ENCODE data around the gene FERMT3. TPM values are rescaled to one million over a fixed set of nuclear protein-coding genes. Genes with fewer than 3 reads are reported as not detected.

Gene FERMT3
- total and polyA plus RNA-seq, 2 of the 13 experiments (the other 11 are each of a cell fraction or from before 2014, with no cell fraction given) = 0.29 TPM; not detected in 1

DNA sequence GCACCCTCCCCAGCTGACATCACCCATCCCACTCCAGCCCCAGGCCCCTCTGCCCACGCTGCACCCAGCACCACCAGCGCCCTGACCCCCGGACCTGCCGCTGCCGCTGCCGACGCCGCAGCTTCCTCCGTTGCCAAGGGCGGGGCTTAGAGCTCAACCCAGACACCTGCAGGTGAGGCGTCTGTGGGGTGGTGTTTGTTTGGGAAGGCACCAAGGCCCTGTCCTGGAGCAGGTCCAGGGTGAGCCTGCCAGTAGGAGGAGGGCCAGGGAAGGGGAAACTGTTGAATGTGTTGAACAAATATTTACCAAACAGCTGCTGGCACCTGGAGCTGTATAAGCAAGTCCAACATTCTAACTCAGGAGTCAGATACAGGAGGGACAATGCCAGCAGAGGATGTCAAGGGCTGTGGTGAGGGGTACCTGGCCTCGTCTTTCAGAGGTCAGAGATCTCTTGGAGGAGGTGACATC lies 31.0 kb downstream of the FERMT3 start (continued):
- TF ChIP-seq CSRNP1 (CRISPR knock-in tag; IDR thresholded peaks at IDR 0.05) = no peak
- TF ChIP-seq GATAD1 (CRISPR knock-in tag; IDR thresholded peaks at IDR 0.05) = peak; percentile 52
- TF ChIP-seq, protein P1, sequence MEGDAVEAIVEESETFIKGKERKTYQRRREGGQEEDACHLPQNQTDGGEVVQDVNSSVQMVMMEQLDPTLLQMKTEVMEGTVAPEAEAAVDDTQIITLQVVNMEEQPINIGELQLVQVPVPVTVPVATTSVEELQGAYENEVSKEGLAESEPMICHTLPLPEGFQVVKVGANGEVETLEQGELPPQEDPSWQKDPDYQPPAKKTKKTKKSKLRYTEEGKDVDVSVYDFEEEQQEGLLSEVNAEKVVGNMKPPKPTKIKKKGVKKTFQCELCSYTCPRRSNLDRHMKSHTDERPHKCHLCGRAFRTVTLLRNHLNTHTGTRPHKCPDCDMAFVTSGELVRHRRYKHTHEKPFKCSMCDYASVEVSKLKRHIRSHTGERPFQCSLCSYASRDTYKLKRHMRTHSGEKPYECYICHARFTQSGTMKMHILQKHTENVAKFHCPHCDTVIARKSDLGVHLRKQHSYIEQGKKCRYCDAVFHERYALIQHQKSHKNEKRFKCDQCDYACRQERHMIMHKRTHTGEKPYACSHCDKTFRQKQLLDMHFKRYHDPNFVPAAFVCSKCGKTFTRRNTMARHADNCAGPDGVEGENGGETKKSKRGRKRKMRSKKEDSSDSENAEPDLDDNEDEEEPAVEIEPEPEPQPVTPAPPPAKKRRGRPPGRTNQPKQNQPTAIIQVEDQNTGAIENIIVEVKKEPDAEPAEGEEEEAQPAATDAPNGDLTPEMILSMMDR (CRISPR knock-in tag; IDR thresholded peaks at IDR 0.05) = peak; percentile 36; the same call in 1 of the 2 replicates
- TF ChIP-seq HOXA9 (CRISPR knock-in tag; IDR thresholded peaks at IDR 0.05; ENCODE audit: borderline replicate concordance) = peak; percentile 51; the same call in 1 of the 2 replicates
- no peak for TF ChIP-seq ZNF720 (CRISPR knock-in tag; IDR thresholded peaks at IDR 0.05)
- no peak for TF ChIP-seq ZNF326 (CRISPR knock-in tag; IDR thresholded peaks at IDR 0.05; ENCODE audit: borderline replicate concordance)
- TF ChIP-seq PLRG1 (conservative IDR thresholded peaks at IDR 0.05) = no peak
- TF ChIP-seq ZNF652 (CRISPR knock-in tag; IDR thresholded peaks at IDR 0.05; ENCODE audit: borderline replicate concordance, low read depth) = no peak
- TF ChIP-seq RBM22 (optimal IDR thresholded peaks at IDR 0.05; ENCODE audit: low read length) = no peak
- no peak for TF ChIP-seq HOMEZ (CRISPR knock-in tag; IDR thresholded peaks at IDR 0.05; ENCODE audit: low read depth)
- no peak for TF ChIP-seq ZNF234 (CRISPR knock-in tag; conservative IDR thresholded peaks at IDR 0.05)
- 0 out of 4 replicates have a peak, but pooled peaks of 1 of the 2 experiments have one; percentile 10 for TF ChIP-seq EP300 (IDR thresholded peaks at IDR 0.05; ENCODE audit: low read depth in 2 of 2, low read length in 2 of 2)
- TF ChIP-seq EP300 (CRISPR knock-in tag; IDR thresholded peaks at IDR 0.05; ENCODE audit: borderline replicate concordance) = no peak
- no peak for TF ChIP-seq TSC22D2 (CRISPR knock-in tag; IDR thresholded peaks at IDR 0.05; ENCODE audit: borderline replicate concordance)
- TF ChIP-seq SP140L (CRISPR knock-in tag; IDR thresholded peaks at IDR 0.05; ENCODE audit: borderline replicate concordance) = no peak
- TF ChIP-seq SKI (IDR thresholded peaks at IDR 0.05; ENCODE audit: partially characterized antibody) = peak; percentile 92
- peak; percentile 74; the same call in 1 of the 2 replicates for TF ChIP-seq ZNF331 (CRISPR knock-in tag; IDR thresholded peaks at IDR 0.05)
- TF ChIP-seq ZNF589 (CRISPR knock-in tag; conservative IDR thresholded peaks at IDR 0.05) = peak; percentile 52; the same call in 1 of the 2 replicates
- peak; percentile 97 for TF ChIP-seq TBX2 (CRISPR knock-in tag; IDR thresholded peaks at IDR 0.05; ENCODE audit: borderline replicate concordance)
- peak; percentile 81 for TF ChIP-seq PHF21A (CRISPR knock-in tag; IDR thresholded peaks at IDR 0.05)
- TF ChIP-seq TEAD3 (CRISPR knock-in tag; optimal IDR thresholded peaks at IDR 0.05; ENCODE audit: borderline replicate concordance) = no peak
- TF ChIP-seq RARA (CRISPR knock-in tag; IDR thresholded peaks at IDR 0.05) = peak; percentile 82
- 0 out of 2 replicates have a peak, but pooled peaks have one; percentile 37 for TF ChIP-seq RBFOX2 (IDR thresholded peaks at IDR 0.05; ENCODE audit: low read depth, low read length)
- peak; percentile 27; the same call in 1 of the 2 replicates for TF ChIP-seq NFYC (CRISPR knock-in tag; IDR thresholded peaks at IDR 0.05)
- TF ChIP-seq PAX8 (CRISPR knock-in tag; IDR thresholded peaks at IDR 0.05; ENCODE audit: borderline replicate concordance) = no peak
- TF ChIP-seq FOXM1 (CRISPR knock-in tag; IDR thresholded peaks at IDR 0.05) = no peak
- TF ChIP-seq HIVEP1 (CRISPR knock-in tag; IDR thresholded peaks at IDR 0.05) = peak; percentile 79; the same call in 1 of the 2 replicates
- peak; percentile 17 for TF ChIP-seq AGO2 (optimal IDR thresholded peaks at IDR 0.05; ENCODE audit: low read depth, low read length)
